NK-92 (cell line): ENCODE data around the gene SIRT2.
"Not testable (repeated sequence)": the region's sequence is repeated elsewhere in the genome, so short reads cannot be mapped to it uniquely, and the experiment has no call there.

ENCODE experiments used
- DNase-seq: peaks from one replicate; lab custom pipeline; 2025; ENCODE audit not compliant: unreplicated experiment; lab: John Stamatoyannopoulos, UW

Gene SIRT2

GRCh38 chr19:38830039-38830733 is 69.2 kb downstream of the SIRT2 start:
- no peak for DNase-seq

DNA sequence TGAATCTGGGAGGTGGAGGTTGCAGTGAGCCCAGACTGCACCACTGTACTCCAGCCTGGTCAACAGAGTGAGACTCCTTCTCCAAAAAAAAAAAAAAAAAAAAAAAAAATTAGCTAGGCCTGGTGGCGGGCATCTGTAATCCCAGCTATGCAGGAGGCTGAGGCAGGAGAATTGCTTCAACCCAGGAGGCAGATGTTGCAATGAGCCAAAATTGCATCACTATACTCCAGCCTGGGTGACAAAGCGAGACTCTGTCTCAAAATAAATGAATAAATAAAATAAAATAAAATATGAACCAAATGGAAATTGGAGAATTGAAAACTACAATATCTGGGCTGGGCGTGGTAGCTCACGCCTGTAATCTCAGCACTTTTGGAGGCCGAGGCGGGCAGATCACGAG is 70.2 kb downstream of the SIRT2 start:
- DNase-seq = not testable (repeated sequence)
